ENCODE results near the gene METTL8.

METTL8 gene

DNA sequence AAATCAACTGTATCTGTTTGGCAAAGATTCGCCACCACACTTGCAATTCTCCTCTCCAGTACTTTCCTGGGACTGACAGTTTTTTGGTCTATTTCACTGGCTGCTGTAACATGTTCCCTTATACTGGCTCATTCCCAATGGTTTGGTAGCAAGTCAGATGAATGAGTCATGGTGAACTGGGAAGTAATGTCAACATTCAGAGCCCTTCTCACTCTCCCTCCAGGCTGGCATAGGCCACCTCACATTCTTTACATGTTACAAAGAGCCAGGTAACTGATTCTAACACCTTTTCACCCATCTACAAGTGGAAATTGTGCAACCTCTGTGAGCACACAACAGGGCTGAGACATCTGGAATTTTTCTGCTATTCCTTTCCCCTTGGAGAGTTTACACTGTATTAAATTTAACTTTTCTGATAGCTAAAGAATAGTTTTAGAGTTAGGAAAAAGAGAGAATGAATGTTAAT lies 161.8 kb downstream of the METTL8 start:
- in situ Hi-C loops (cut with HindIII; ENCODE audit: low pct_ligation_motif_present, low sequenced_read_pairs), result no loop called here
- Histone ChIP-seq H3K36me3 (replicated peaks) (no peaks in the 10 kb centered on the region), H3K27me3 (replicated peaks) (no peaks in the 10 kb centered on the region), H3K27ac (no peak overlapping the region), H3K4me3 (ENCODE audit: low read depth, low read length) (no peak overlapping the region)
- TF ChIP-seq, protein P1, sequence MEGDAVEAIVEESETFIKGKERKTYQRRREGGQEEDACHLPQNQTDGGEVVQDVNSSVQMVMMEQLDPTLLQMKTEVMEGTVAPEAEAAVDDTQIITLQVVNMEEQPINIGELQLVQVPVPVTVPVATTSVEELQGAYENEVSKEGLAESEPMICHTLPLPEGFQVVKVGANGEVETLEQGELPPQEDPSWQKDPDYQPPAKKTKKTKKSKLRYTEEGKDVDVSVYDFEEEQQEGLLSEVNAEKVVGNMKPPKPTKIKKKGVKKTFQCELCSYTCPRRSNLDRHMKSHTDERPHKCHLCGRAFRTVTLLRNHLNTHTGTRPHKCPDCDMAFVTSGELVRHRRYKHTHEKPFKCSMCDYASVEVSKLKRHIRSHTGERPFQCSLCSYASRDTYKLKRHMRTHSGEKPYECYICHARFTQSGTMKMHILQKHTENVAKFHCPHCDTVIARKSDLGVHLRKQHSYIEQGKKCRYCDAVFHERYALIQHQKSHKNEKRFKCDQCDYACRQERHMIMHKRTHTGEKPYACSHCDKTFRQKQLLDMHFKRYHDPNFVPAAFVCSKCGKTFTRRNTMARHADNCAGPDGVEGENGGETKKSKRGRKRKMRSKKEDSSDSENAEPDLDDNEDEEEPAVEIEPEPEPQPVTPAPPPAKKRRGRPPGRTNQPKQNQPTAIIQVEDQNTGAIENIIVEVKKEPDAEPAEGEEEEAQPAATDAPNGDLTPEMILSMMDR (IDR thresholded peaks at IDR 0.05; ENCODE audit: low read depth, low read length, missing control alignments), result no peak
- DNase-seq, result peak; percentile 84

DNA sequence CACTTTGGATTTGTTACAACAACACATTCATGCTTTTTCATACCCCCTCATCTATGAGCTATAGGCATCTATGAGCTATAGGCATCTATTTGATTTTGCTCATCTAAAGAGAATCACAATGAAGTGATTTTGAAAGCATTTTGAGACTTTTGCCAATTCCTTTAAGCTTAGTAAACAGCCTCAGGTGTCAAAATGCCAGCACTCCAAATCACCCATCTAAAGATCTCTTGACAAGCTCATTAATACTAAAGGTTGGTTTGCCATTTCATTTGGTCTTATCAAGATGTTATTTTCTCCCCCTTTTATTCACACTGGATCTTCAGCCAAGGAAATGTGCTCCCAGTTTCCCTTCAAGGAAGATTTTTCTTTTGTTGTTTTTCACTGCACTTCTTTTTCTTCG lies 162.4 kb downstream of the METTL8 start:
- no peak for DNase-seq
- in situ Hi-C loops (cut with HindIII; ENCODE audit: low pct_ligation_motif_present, low sequenced_read_pairs), result no loop called here
- TF ChIP-seq, protein P1 (IDR thresholded peaks at IDR 0.05; ENCODE audit: low read depth, low read length, missing control alignments), result no peak
- no peaks in the 10 kb centered on the region for H3K27me3 ChIP-seq (replicated peaks)
- no peak overlapping the region for H3K4me3 ChIP-seq (ENCODE audit: low read depth, low read length)
- no peaks in the 10 kb centered on the region for H3K36me3 ChIP-seq (replicated peaks)
- no peak overlapping the region for H3K27ac ChIP-seq

DNA sequence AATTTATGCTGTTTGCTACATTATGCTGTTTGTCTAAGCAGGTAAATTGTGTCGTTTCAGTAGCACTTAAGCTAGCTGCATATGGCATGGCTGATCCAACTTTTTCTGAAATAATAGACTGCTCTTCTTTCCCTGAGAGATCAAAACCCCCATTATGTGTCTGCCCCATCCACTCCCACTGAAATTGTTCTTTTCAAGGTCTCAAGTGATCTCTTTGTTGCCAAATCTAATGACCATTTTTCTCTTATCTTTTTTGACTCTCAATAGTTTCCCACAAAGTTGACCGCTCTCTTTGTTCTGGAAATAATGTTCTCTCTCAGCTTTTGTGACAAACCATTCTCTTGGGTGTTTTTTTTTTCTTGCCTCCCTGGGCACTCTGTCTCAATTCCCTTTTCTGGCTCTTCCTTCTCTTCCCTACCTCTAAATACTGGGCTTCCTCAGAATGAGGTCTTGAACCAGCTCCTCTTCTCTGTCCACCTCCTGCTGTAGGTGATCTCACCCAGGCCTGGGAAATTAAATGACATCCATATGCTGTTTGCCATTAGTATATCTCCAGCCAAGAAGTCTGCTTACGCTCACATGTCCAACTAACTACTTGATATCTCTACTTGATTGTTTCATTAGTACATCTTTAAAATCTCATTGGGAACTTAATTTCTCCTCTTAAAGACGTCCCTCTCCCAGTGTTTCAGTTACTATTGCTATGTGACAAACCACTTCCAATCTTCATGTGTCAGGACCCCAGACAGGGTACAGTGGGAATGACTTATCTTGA lies 165.7 kb downstream of the METTL8 start:
- in situ Hi-C loops (cut with HindIII; ENCODE audit: low pct_ligation_motif_present, low sequenced_read_pairs), result no loop called here
- Histone ChIP-seq H3K27ac (no peak overlapping the region), H3K4me3 (ENCODE audit: low read depth, low read length) (no peak overlapping the region), H3K27me3 (replicated peaks) (no peaks in the 10 kb centered on the region), H3K36me3 (replicated peaks) (no peaks in the 10 kb centered on the region)
- TF ChIP-seq, protein P1 (IDR thresholded peaks at IDR 0.05; ENCODE audit: low read depth, low read length, missing control alignments), result no peak
- DNase-seq, result no peak
